IMR-90 (cell line): Measurements from ENCODE around the gene TSNAXIP1.

Experiments used
- BHLHE40 ChIP-seq: fragments of 150-350 bp; IDR thresholded peaks from 2 replicates; pipeline ENCODE4 v1.6.1; 2016; ENCODE audit warnings: mild to moderate bottlenecking, low read depth, low read length
- MAFK ChIP-seq: IDR thresholded peaks from 2 replicates; pipeline ENCODE4 v1.6.1; 2012; ENCODE audit warnings: low read depth, low read length, improper control_type of control experiment
- NFE2L2 ChIP-seq: fragments of 150-350 bp; IDR thresholded peaks from 2 replicates; pipeline ENCODE4 v1.6.1; 2016; ENCODE audit warnings: low read depth, mild to moderate bottlenecking, low read length
- POLR2A ChIP-seq: IDR thresholded peaks from 2 replicates; pipeline ENCODE4 v1.6.1; 2012; ENCODE audit warnings: mild to moderate bottlenecking, low read depth, low read length
- RAD21 ChIP-seq: IDR thresholded peaks from 2 replicates; pipeline ENCODE4 v1.6.1; 2012; ENCODE audit warnings: low read length, improper control_type of control experiment
- RCOR1 ChIP-seq: IDR thresholded peaks from 2 replicates; pipeline ENCODE4 v1.6.1; 2012; ENCODE audit warnings: mild to moderate bottlenecking, low read length, improper control_type of control experiment; ENCODE audit not compliant: insufficient replicate concordance
- TF ChIP-seq, protein P1 (sequence below): conservative IDR thresholded peaks from 2 replicates; pipeline ENCODE4 v1.5.1; 2012; ENCODE audit warnings: mild to moderate bottlenecking, low read depth, low read length, improper control_type of control experiment

DNA sequence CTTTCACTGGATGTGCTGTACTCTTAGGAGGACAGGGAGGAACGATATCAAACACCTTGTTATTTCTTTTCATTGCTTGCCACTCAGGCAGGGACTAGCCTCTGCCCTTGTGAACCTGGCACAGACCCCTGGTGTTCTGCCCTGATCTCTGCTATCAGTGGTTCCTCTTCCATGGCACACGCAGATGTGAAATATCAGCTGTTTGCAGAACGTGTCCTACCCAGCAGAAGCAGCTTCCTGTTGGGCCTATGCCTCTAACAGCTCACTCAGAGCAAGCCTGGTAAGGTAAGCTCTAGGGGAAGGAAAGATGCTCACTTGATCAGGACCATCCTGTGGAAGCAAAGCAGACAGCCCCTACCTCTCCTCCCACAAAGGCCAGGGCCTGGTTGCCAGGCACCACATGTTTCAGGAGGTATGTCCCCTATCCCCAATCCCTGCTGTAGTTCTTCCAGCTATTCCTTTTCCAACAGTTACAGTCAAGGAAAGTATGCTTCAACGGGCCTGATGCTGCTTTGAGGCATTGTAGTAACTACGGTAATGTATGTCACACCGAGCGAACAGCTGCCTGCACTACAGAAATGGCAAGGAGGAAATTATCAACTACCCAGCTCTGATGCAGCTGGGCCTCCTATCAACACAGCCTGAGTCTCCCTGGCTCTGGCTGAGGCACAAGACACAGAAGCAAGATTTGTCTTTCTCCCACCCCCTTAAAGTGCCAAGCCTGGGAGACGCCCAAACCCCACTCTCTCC is 46.3 kb upstream of the TSNAXIP1 start:
- TF ChIP-seq, protein P1, sequence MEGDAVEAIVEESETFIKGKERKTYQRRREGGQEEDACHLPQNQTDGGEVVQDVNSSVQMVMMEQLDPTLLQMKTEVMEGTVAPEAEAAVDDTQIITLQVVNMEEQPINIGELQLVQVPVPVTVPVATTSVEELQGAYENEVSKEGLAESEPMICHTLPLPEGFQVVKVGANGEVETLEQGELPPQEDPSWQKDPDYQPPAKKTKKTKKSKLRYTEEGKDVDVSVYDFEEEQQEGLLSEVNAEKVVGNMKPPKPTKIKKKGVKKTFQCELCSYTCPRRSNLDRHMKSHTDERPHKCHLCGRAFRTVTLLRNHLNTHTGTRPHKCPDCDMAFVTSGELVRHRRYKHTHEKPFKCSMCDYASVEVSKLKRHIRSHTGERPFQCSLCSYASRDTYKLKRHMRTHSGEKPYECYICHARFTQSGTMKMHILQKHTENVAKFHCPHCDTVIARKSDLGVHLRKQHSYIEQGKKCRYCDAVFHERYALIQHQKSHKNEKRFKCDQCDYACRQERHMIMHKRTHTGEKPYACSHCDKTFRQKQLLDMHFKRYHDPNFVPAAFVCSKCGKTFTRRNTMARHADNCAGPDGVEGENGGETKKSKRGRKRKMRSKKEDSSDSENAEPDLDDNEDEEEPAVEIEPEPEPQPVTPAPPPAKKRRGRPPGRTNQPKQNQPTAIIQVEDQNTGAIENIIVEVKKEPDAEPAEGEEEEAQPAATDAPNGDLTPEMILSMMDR: no peak
- no peak for TF ChIP-seq BHLHE40
- no peak for TF ChIP-seq RCOR1
- no peak for TF ChIP-seq POLR2A
- TF ChIP-seq NFE2L2: no peak
- TF ChIP-seq RAD21: no peak
- no peak for TF ChIP-seq MAFK
